ENCODE data around the gene RAB11FIP2.

The RAB11FIP2 gene

DNA sequence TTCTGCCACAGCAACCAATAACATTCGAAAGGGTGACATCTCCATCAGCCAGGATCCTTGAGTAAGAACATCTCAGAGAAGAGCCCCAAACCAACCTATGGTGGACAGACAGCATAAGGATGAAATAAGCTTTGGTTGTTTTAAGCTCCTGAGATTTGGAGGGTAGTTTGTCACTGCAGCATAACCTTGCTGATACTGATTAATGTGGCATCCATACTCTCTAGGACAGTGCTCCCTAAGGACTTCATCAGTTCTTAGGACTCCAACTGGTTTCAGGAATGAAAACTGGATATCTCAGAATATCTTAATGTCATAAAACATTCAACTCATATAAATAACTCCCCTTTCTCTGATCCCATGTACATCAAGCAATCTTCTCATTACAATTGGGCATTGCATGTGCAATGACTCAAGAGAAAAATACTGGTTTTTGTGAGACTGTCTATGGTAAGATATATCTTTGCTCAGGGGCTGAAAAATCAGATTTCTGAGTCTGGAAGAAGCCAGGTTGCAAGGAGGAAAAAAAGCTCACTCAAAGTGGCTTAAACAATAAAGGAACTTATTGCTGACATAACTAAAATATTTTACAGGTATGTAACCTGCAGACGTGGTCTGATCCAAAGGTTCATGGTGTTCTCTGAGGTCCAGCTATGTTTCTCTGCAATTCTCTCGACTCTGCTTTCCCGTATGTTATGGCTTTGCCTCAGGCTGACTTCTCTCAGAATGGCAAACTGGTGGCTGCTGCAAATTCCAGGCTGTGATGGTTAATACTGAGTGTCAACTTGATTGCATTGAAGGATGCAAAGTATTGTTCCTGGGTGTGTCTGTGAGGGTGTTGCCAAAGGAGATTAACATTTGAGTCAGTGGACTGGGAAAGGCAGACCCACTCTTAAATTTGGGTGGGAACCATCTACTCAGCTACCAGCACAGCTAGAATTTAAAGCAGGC is 65.7 kb downstream of the RAB11FIP2 start:
- DNase-seq (ENCODE audit: low read depth) = no peak

DNA sequence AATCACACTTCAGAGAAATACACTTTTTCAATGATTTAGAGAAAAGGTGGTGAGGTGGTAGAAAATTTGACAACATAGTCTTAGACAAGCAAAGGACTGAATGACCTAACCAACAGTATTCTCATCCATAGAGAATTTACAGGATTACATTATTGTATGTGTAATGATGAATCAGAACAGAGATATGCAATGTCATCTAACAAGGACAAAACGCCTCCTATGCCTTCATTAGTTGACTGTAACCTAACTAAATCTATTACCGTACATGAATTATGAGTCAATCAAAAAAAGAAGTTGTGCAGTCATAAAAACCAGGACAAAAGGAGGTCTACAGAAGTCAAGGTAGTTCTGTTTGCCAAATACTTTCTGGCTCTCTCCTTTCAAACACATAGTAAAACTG is 66.5 kb downstream of the RAB11FIP2 start:
- DNase-seq (ENCODE audit: low read depth) = no peak

DNA sequence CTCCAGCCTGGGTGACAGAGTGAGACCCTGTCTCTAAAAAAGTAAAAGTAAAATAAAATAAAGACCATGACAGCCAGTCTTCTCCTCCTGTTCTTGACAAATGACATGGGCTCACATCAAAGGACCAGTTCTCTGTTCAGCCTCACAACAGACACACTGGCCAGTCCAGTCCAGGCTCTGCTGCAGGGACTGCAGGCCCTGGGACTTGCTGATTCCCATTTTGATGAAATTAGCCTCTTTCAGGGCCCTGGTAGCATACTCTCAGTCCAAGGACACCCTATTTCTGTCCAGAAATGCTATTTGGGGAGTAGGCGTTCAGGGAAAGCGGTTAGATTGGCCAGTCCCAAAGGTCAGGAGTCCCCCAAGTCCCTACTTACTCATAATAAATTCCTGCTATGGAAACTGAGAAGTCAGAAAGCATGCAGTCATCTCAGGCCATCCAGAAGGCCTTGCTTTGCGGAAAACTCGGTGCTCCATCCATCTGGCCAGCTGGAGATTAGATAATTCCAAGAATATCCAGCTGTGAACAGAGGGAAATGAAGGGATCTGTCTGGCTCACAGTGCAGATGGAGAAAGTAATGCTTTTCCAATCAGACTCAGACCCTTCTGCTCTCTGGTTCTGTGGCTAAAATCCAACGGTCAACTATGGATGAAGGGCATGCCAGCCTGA is 74.4 kb downstream of the RAB11FIP2 start:
- DNase-seq (ENCODE audit: low read depth) = no peak

DNA sequence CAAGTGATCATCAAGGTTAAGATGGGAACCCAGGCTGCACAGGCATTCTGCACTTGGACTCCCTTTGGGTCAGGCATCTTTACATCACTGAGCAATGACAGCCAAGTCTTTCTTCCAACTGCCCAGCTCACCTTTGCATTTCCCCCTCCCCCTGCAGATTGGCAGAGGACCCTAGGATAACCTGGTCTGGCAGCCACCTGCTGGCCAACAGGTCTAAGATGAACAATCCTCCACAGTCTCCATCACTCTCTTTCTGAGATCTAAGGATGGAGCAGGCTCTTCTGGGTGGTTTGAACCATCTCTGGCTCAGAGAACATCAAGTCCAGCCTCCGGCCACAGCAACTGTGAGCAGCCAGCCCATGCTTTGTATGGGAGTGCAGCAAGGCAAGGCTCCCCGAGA is 75.8 kb downstream of the RAB11FIP2 start:
- DNase-seq (ENCODE audit: low read depth) = no peak

DNA sequence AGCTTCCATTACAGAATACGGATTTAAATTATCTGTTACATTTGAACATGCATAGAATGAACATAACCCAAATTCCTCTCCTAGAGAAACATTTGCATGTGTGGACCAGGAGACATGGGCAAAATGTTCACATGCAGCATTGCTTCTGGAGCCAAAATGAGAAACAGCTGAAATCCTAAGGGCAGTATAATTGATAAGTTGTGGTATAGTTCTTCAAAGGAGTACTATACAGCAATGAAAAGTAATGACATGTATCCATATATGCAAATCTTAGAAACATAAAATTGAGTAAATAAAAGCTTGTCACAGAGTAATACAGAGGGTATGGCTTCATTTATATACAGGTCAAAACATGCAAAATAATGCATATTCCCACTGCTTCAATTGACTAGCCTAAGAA is 77.1 kb downstream of the RAB11FIP2 start:
- DNase-seq (ENCODE audit: low read depth) = no peak

DNA sequence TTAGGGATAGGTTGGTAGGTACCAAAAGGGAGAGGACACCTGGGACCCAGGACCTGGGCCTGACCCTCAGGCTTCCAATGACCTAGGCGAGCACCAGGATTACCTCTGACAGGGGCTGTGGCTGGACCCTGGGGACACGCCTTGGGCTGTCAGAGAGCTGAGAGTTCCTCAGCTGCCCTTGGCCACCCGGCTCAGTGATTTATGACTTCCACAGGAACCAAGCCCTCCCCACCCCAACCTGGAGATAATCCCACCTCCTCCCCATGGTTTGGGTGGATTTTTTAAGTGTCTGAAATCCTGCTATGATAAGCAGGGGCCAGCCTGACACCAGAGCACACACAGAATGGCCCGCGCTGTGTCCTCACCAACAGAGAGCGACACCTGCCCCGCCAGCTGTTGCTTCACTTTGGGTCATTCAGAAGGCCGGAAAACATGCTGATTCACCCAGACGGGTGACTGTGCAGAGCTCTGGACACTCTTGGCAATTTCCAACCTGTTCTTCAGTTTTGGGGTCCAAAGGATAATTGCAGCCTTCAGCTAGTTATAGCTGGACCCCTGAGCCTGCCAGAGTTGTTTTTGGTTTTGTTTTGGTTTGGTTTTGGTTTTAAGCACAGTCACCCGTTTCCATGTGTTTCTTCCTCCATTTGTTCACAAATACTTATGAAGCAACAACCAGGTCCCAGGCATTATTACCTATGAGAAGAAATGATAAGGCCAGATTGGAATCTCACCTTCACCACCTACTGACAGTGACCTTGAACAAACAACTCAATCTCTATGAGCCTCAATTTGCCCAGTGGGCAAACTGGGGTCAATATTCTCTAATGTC is 78.2 kb downstream of the RAB11FIP2 start:
- DNase-seq (ENCODE audit: low read depth) = no peak

DNA sequence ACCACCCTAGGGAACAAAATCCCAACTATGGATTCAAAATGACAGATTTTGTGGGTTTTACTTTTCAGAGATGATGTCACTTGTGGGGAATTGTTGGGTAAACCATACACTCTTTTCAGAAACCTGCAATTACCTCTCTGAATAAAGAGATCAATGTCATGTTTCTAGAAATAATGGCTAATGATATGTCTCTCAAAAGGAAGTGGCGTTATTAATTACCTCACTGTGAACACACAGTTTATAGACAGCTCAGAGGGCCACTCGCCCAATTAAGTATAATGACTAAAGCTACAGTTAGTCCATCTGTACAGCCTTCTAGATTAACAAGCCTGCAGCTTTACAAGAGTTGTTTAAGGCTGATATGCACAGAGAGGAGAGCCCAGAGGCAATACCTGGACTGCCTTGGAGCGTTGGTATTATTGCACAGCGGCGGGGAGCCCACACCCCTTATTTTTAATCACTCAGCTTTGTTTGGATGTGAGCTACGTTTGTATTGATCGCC is 79.5 kb downstream of the RAB11FIP2 start:
- DNase-seq (ENCODE audit: low read depth) = no peak

DNA sequence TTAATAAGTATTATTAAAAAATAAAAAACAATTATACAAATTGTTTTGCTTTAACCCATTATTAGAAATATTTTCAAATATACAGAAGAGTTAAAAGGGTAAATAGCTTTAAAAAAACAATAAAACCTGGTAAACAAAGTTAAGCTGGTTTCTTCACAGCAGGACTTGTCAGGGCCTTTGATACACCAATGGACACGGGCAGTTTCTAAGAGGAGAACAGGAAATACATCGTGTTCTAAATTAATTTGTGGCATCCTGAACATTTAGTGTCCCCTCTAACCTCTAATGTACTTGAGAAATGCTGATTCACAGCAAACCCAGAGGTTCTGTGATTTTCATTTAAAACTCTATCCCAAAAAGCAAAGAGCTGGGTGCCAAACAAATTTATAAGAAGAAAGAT is 80.8 kb downstream of the RAB11FIP2 start:
- no peak for DNase-seq (ENCODE audit: low read depth)

DNA sequence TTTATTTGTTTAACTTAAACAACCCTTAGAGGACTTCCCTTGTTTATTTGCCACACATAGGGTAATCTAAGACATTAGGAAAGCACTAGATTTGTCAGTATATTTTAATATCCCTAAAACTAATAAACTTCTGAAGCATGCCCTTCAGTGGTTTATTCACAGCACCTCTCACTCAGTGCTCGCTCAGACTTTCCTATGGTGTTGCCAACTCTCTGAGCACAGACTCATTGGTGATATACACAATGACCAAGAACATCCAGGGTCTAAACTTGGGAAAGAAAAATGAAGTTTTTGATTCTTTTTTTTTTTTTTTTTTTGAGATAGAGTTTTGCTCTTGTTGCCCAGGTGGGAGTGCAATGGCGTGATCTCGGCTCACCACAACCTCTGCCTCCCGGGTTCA is 82.2 kb downstream of the RAB11FIP2 start:
- no peak for DNase-seq (ENCODE audit: low read depth)

DNA sequence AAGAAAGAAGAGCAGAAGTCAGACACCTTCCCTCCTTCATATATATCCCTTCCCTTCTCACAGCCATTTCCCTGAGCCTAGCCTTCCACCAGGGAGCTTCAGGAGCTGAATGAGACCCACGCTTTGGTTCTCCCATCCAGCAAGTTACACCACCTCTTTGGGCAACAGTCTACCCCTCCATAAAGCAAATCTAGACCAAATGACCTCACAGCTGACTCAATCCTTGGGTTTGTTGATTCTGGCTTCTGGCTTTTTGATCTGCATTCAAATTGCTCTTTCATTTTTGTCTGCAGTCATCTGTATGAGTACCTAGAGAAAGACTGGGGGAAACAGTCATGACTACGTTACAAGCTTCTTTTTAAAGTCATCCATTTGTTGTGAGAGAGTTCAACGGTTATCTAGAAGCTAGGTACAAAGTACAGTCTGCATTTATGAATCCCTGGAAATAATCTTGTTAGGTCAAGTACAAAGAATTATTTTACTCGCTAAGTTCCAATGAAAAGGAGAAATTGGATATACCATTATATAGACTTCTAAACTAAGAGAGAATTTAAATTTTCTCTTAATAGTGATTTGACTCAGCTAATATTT is 86.3 kb downstream of the RAB11FIP2 start:
- no peak for DNase-seq (ENCODE audit: low read depth)

DNA sequence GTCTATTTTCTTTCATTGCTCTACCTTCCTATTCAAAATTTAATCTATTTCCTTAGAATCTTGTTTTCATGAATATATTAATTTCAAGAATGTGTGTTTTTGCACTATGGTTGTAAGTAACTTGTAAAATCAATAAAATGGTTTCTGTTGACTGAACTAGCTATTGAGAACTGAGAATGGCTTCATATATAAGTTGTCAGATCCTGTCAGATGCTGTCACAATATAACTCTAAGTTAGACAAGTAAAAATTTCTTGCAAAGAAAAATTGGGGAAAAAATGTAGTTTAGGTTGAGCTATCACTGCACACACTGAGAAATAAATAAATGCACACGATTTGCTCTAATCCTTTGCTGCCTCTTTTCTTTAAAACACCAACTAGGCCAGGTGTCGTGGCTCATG is 89.8 kb downstream of the RAB11FIP2 start:
- DNase-seq (ENCODE audit: low read depth) = no peak

DNA sequence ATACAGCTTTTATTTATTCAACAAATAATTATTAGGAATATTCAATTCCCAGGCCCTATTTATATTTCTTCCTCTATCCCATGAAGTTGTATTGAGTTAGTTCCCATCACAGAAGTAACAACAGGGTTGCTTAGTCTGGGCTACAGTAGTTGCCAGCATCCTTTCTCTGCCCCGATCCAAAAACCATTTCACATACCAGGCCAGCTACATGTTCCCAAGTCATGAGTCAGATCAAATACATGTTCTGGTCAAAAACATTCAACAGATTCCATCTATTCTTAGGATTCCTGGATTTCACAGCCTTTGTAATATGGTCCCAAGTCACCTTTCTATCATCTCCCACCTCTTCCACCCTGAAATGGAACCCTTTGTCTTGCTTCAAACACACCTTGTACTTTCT is 91.6 kb downstream of the RAB11FIP2 start:
- DNase-seq (ENCODE audit: low read depth) = no peak

Measured in activated gamma-delta T cell treated with anti-CD3 and anti-CD28 coated beads, Interleukin-2, amount 50 U/mL, for 16 hours (primary cell).